Osteocyte (in vitro differentiated cells): ENCODE measurements around the gene RETREG2. TPM values are rescaled to one million over a fixed set of nuclear protein-coding genes. Genes with fewer than 3 reads are reported as not detected.
A peak's percentile ranks its signal among the peaks of the same experiment; 100 is the strongest.

Source experiments
- DNase-seq: peaks from one replicate; pipeline ENCODE4 v3.0.0; 2021; ENCODE audit warnings: mixed read lengths; ENCODE audit not compliant: unreplicated experiment; ENCODE audit errors: extremely low spot score
- H3K27ac Mint-ChIP-seq: one replicate; pipeline ENCODE4 v1.8.0; 2021; ENCODE audit warnings: mild to moderate bottlenecking, mixed read lengths; ENCODE audit not compliant: unreplicated experiment
- H3K27me3 Mint-ChIP-seq: one replicate; pipeline ENCODE4 v1.8.0; 2021; ENCODE audit warnings: mixed read lengths; ENCODE audit not compliant: unreplicated experiment
- H3K36me3 Mint-ChIP-seq: one replicate; pipeline ENCODE4 v1.8.0; 2021; ENCODE audit warnings: mixed read lengths; ENCODE audit not compliant: unreplicated experiment
- H3K4me1 Mint-ChIP-seq: one replicate; pipeline ENCODE4 v1.8.0; 2021; ENCODE audit warnings: mixed read lengths; ENCODE audit not compliant: unreplicated experiment
- H3K4me3 Mint-ChIP-seq: one replicate; pipeline ENCODE4 v1.8.0; 2021; ENCODE audit warnings: mild to moderate bottlenecking, moderate library complexity, mixed read lengths; ENCODE audit not compliant: unreplicated experiment
- H3K9me3 Mint-ChIP-seq: one replicate; pipeline ENCODE4 v1.8.0; 2021; ENCODE audit warnings: mixed read lengths; ENCODE audit not compliant: unreplicated experiment
- CTCF ChIP-seq: fragments of 200-600 bp; sonication (generic); IDR thresholded peaks from 2 replicates; pipeline ENCODE4 v1.5.0; 2021; ENCODE audit warnings: antibody characterized with exemption, mild to moderate bottlenecking, moderate library complexity
- total RNA-seq: library from RNA; stranded (reverse); gene quantifications from 2 replicates; pipeline ENCODE4 v1.2.1, GENCODE V29; 2021

RETREG2 gene
- total RNA-seq, 1 donor from 2014 or later: 101 TPM

- DNase-seq: no peak
- no peak overlapping the region for H3K4me3 Mint-ChIP-seq
These were observed 34.9 kb downstream of the RETREG2 start for GRCh38 chr2:219213026-219213415.

DNA sequence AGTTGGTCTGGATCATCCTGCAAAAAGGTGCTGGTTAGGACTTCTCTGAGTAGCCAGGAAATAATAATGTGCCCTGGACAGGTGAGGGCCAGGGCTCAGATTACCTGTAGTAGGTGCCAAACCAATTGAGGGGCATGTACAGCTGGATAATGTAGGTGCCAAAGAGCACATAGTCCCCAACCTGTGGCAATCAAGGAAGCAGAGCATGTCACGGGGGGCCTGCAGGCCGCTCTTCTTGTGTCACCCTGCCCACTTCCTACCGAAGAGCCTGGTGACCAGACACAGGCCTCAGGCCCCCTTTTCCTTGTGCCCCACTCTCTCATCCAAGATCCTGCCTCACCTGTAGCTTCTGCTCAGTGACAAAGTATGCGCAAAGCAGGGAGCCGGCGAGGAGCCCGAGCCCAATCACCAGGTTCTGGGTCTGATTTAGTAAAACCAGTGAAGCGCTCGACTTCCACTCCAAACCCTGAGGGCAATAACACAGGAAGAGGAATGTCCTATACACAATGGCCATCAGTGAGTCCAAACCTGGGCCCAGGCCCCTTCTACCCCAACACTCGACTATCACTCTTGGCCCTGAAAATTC is 35.5 kb downstream of the RETREG2 start:
- peaks cover 17% of the 10 kb centered on the region for H3K36me3 Mint-ChIP-seq
- H3K4me3 Mint-ChIP-seq: no peak overlapping the region
- no peak overlapping the region for H3K27ac Mint-ChIP-seq
- H3K27me3 Mint-ChIP-seq: no peaks in the 10 kb centered on the region
- no peaks in the 10 kb centered on the region for H3K9me3 Mint-ChIP-seq
- H3K4me1 Mint-ChIP-seq: peaks cover 19% of the 10 kb centered on the region
- DNase-seq: no peak
- TF ChIP-seq CTCF: no peak

More at GRCh38 chr2:219213026-219213415, 34.9 kb downstream of the RETREG2 start:
- no peak for TF ChIP-seq CTCF
- no peak overlapping the region for H3K27ac Mint-ChIP-seq
- no peaks in the 10 kb centered on the region for H3K9me3 Mint-ChIP-seq
- H3K27me3 Mint-ChIP-seq: no peaks in the 10 kb centered on the region
- peaks cover 24% of the 10 kb centered on the region for H3K4me1 Mint-ChIP-seq
- H3K36me3 Mint-ChIP-seq: peaks cover 22% of the 10 kb centered on the region

DNA sequence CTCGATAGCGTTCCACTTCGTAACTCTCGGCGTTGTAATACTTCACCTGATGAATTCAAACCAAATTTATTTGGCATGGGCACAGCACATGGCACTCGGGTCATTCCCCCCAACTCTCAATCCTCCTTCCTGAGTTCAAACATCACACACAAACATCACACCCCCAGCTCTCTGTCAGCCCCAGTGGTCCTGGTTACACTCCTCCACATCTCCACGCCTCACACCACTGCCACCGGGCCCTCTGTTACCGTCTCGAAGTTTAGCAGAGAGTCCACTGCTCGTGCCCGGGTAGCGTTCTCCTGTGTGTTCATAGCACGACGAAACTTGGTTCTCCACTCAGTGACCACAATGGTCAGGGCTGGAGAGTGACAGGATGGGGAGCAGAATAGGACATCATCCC is 36.1 kb downstream of the RETREG2 start:
- Mint-ChIP-seq H3K27ac (peak overlapping the region; percentile 33), H3K4me3 (no peak overlapping the region), H3K27me3 (no peaks in the 10 kb centered on the region), H3K9me3 (no peaks in the 10 kb centered on the region), H3K36me3 (peaks cover 17% of the 10 kb centered on the region), H3K4me1 (peaks cover 21% of the 10 kb centered on the region)
- no peak for TF ChIP-seq CTCF
- no peak for DNase-seq

DNA sequence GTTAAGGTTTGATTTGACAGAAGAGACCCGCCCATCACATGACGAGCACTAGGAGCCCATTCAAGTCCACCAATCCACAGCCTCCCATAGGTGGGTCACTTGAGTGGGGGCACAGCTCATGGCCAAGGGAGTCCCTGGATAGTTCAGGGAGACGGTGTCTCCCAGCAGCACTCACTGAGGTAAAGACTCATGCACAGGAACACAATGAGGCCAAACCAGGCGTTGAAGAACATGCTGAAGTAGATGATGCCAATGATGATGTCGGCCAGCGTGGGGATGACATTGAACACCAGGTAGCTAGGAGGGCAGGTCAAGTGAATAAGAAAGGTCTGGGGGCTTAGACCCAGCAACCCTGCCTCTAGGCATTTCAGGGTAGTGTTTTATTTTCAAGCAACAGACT is 36.7 kb downstream of the RETREG2 start:
- no peaks in the 10 kb centered on the region for H3K27me3 Mint-ChIP-seq
- peak overlapping the region; percentile 5 for H3K27ac Mint-ChIP-seq
- TF ChIP-seq CTCF: no peak
- no peak overlapping the region for H3K4me3 Mint-ChIP-seq
- no peaks in the 10 kb centered on the region for H3K9me3 Mint-ChIP-seq
- DNase-seq: no peak
- H3K36me3 Mint-ChIP-seq: peaks cover 17% of the 10 kb centered on the region
- H3K4me1 Mint-ChIP-seq: peaks cover 25% of the 10 kb centered on the region

DNA sequence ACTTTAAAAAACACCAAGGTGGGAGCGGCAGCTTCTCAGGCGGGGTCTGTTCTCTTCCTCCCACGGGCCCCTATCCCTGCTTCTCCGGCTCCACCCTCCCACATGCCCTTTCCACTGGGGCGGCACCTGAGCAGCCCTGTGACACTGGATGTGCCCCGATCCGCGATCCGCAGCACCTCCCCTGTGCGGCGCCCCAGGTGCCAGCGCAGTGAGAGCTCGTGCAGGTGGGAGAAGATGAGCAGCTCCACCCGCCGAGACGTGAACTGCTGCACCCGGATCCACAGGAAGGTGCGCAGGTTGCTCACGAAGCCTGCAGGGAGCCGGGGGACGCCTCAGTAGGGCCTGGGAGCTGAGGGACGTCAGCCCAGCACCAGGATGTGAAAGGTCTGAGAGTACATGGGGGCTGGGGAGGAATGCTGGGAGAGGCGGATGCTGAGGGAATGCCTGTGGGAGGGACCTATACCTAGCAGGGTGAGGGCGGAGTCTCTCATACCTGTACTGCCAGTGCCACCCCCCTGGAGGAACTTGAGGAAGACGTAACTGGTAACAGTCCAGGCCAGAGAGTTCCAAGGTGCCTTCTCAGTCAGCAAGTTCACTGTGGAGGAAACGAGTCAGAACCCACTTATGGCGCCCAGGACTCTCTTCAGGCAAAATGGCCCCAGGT is 37.9 kb downstream of the RETREG2 start:
- Mint-ChIP-seq H3K27ac (no peak overlapping the region), H3K36me3 (peaks cover 24% of the 10 kb centered on the region), H3K4me1 (peaks cover 25% of the 10 kb centered on the region), H3K9me3 (no peaks in the 10 kb centered on the region), H3K4me3 (no peak overlapping the region), H3K27me3 (no peaks in the 10 kb centered on the region)
- no peak for DNase-seq
- no peak for TF ChIP-seq CTCF
